ENCODE results near the gene PCDH9.

PCDH9 gene

DNA sequence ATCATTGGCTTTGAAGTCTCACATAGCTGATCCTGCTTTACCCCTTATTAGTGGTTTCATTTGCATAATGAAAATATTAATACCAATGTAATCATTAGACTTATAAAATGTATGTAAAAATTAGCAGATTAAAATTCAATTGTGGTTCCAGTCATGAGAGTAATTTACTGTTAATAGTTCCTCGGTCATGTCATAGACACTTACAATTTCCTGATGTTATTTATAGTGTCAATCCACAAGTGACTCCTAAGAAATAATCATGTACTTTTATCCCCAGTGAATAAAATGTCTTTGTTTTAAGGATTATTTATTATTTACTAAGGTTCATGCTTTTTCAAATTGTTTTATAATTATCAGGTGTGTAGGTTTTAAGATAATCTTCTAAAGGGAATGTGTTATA, 138.5 kb downstream of the PCDH9 start:
- in situ Hi-C loops (cut with MboI; ENCODE audit: low sequenced_read_pairs) = no loop called here

DNA sequence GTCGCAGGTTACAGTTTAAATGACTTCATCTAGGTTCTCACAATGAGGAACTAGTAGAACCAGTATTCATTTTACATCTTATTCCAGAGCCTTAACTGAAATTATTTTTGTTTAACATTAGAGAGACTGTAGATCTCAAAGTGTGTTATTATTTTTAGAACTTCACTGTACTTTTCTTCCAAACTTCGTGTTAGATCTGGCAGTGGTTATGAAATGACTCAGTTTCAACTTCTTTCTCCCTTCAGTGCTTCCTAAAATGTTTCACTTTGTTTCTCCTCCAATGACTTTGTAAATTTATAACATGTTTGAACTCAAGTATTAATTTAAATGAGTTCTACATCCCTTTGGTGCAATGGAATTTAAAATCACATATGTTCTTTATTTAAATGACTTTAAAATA, 139.3 kb downstream of the PCDH9 start:
- in situ Hi-C loops (cut with MboI; ENCODE audit: low sequenced_read_pairs) = no loop called here

GRCh38 chr13:67087527-67087926, 142.6 kb downstream of the PCDH9 start:
- in situ Hi-C loops (cut with MboI; ENCODE audit: low sequenced_read_pairs) = no loop called here

DNA sequence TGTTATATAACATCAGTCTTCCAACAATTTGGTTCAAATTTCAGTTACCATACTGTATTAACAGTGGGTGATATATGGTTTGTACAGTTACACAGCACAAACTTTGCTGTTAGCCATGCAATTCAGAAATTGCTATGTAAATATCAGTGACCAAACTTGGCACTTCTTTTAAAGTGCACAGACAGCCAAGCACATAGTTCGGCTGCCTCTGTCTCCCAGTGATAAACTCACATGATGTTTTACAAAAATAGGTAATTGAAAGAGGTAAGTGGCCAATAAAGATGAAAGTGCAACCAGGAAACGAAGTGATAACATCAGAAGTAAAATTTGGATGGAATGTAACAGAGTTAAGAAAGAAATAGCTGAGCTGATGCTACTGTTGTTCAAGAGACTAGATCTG, 143.9 kb downstream of the PCDH9 start:
- in situ Hi-C loops (cut with MboI; ENCODE audit: low sequenced_read_pairs) = no loop called here

- in situ Hi-C loops (cut with MboI; ENCODE audit: low sequenced_read_pairs) = no loop called here
These were observed 146.1 kb downstream of the PCDH9 start for GRCh38 chr13:67084066-67084465.

GRCh38 chr13:67083519-67083918, 146.6 kb downstream of the PCDH9 start:
- in situ Hi-C loops (cut with MboI; ENCODE audit: low sequenced_read_pairs) = no loop called here

GRCh38 chr13:67080351-67080750, 149.8 kb downstream of the PCDH9 start:
- in situ Hi-C loops (cut with MboI; ENCODE audit: low sequenced_read_pairs) = no loop called here

- in situ Hi-C loops (cut with MboI; ENCODE audit: low sequenced_read_pairs) = no loop called here
These were observed 152.1 kb downstream of the PCDH9 start for GRCh38 chr13:67078062-67078461.

- in situ Hi-C loops (cut with MboI; ENCODE audit: low sequenced_read_pairs) = no loop called here
These were observed 153.0 kb downstream of the PCDH9 start for GRCh38 chr13:67077132-67077531.

GRCh38 chr13:67076378-67076777, 153.8 kb downstream of the PCDH9 start:
- in situ Hi-C loops (cut with MboI; ENCODE audit: low sequenced_read_pairs) = no loop called here

GRCh38 chr13:67075239-67075638, 154.9 kb downstream of the PCDH9 start:
- in situ Hi-C loops (cut with MboI; ENCODE audit: low sequenced_read_pairs) = no loop called here

DNA sequence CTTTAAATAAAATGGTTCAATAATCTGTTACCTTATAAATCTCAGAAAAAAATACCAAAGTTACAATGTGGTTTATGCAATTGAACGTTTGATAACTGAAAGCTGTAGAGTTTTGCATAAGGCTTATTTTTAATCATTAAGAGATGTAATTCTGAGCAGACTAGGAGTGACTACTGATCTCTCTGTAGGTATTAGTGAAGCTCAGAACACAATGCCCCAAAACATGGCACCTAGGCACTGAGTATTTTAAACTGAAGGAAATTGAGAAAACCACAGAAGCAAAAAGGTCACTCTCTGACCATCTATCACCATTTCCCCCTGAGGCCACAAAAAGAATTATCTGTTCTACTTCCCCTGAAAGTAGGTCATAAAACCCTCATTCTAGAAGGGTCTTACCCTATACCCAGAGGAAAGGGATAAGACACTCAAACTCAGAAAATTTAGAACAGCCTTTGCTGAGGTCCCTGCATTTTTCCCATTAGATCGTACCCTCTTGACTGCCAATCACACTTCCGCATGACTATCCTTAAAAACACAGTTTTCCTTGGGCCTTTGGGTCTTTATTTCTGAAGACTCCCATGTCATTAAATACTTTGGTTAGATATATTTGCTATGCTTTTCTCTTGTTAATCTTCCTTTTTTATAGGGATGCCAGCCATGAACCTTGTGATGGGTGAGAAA, 158.1 kb downstream of the PCDH9 start:
- in situ Hi-C loops (cut with MboI; ENCODE audit: low sequenced_read_pairs) = no loop called here

DNA sequence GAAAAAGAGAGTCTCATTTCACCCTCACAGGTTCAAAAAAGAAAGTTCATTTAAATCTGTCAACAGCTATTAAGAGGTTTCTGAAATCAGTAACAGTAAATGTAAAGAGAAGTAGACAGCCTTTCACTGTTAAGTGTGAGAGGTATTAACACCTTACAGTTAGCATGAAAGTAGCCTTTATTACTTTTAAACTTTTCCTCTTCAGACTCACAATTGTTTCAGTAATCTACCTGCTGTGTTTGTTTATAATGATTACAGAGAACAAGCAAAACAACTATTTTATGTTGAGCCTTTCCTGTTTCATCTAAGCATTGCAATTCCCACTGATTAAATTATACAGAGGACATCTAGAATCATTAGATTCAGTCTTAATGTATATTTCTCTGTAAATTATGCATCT, 159.8 kb downstream of the PCDH9 start:
- in situ Hi-C loops (cut with MboI; ENCODE audit: low sequenced_read_pairs) = no loop called here

GRCh38 chr13:67069117-67069767, 160.9 kb downstream of the PCDH9 start:
- in situ Hi-C loops (cut with MboI; ENCODE audit: low sequenced_read_pairs) = no loop called here

DNA sequence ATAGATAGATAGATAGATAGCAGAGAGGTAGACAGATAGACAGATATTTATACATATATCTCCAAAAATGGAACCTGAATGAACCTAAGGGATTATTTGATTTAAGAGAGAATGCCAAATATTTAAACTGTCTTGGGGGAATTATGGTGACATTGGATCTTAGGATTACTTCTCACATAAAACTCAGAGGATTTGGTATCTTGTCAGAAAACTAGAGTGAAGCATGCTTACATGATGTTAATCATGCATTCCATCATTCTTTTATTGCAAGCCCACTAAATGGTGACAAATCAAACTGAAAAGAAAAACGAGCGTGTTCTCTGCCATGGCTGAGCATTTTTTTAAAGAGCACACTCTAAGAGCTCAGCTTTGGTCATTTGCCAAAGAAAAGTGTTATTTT, 165.2 kb downstream of the PCDH9 start:
- in situ Hi-C loops (cut with MboI; ENCODE audit: low sequenced_read_pairs) = no loop called here

DNA sequence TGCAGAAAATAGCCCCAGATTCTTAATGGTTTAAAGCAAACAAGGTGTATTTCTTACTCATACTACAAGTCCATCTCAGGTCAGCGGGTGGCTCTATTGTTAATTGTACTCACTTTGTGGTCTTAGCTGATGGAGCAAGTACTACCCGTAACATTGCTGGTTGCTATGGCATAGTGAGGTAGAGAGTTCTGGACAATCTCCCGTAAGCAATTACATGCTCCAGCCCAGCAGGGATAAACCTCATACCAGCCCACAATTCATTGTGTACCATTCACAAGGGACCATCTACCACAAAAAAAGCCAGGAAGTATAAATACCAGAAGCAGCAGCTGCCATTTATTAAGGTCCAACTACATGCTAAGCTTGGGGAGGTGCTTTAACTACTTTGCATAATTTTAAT, 167.1 kb downstream of the PCDH9 start:
- in situ Hi-C loops (cut with MboI; ENCODE audit: low sequenced_read_pairs) = no loop called here

- in situ Hi-C loops (cut with MboI; ENCODE audit: low sequenced_read_pairs) = no loop called here
These were observed 168.0 kb downstream of the PCDH9 start for GRCh38 chr13:67062160-67062559.

GRCh38 chr13:67061750-67062149, 168.4 kb downstream of the PCDH9 start:
- in situ Hi-C loops (cut with MboI; ENCODE audit: low sequenced_read_pairs) = no loop called here

DNA sequence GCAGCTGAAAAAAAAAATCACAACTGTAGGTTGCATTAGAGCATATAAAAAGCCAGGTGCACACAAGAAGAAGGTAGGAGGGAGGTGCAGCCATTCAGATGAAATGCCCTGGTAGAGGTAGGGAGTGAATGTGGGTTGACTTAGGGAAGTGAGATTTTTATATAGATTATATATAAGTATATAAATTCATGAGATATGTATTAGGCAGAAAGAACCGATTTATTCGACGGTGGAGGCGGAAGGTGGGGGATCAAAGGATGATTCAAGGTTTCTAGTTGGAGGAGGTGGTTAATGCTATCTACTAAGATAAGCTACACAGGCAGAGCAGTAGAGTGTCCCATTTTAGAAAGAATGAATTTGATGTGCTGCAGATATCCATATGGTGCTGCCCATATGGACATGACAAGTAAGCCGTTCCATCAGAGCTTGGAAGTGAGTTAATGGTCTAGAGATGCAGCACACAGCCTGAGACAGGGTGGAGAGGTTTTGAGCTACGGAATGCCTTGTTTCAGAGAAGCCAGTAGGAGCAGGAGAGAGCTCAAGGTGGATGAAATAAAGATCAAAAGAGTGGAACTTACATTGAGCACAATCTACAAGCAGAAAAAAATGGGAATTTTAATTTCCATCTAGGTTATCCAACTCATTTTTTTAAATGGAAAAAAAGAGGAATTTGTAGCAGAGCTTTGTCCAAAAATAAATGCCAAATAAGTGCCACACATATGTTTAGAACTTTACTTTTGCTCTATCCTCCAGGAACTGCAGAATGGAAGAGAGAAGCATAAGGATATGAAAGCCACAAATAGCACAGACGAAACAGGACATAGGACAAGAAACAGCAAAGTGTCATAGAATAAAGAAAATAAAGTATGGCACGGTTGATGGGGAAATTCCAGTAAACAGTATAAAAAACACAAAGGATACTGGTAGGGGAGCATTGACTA, 177.3 kb downstream of the PCDH9 start:
- in situ Hi-C loops (cut with MboI; ENCODE audit: low sequenced_read_pairs) = no loop called here

DNA sequence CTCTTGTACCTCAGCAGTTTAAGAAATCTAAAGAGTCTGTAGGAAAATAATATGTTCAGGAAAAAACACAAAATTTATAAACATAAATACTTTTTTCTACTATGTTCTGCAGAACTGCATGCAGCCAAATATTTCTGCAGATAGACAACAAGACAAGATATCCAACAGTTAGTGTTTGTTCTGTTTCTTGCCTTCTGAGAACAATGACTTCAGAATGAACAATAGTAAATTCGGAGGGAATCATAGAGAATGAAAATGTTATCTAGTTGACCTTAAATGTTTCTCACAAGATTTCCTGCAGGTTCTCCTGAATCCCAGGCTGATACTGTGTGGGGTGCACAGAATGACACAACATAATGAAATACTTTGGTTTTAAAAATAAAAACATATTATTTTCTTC, 180.4 kb downstream of the PCDH9 start:
- in situ Hi-C loops (cut with MboI; ENCODE audit: low sequenced_read_pairs) = no loop called here

GRCh38 chr13:67048821-67049150, 181.3 kb downstream of the PCDH9 start:
- in situ Hi-C loops (cut with MboI; ENCODE audit: low sequenced_read_pairs) = no loop called here
